GM12801 (cell line): ENCODE data around the gene ARHGAP45.

Source experiments
- TF ChIP-seq, protein P1 (sequence below): IDR thresholded peaks from one replicate; pipeline ENCODE4 v1.5.1; 2011; ENCODE audit warnings: control low read depth; ENCODE audit not compliant: insufficient read length; ENCODE audit errors: extremely low read depth

The ARHGAP45 gene

DNA sequence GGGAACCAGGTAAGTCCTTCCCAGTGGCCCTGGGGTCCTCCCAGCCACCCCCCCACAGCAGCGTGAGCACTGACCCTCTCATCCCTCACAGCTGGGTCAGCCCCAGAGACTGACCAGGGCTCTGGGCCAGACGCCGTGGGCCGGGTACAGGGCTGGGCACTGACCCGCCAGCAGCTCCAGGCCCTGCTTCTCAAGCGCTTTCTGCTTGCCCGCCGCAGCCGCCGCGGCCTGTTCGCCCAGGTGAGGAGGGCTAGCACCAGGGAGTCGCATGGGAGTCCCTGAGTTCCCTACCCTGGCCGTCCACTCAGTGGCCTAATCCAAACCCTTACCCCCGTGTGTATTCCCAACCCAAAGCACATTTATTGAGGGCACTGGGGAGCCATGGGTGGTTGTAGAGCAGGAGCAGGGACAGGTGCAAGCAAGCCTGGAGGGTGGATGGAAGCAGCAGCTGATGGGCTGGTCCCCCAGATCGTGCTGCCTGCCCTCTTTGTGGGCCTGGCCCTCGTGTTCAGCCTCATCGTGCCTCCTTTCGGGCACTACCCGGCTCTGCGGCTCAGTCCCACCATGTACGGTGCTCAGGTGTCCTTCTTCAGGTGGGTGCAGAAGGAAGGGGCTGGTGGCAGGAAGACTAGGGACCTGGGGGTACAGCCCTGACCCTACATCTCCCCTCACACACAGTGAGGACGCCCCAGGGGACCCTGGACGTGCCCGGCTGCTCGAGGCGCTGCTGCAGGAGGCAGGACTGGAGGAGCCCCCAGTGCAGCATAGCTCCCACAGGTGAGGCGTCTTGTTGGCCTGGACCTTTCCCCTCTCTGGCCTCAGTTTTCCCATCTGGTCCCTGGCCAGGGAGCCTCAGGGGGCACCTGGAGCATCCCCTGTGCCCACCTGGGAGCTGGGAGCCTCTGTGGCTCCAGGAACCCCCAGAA lies 12.6 kb upstream of the ARHGAP45 start:
- TF ChIP-seq, protein P1, sequence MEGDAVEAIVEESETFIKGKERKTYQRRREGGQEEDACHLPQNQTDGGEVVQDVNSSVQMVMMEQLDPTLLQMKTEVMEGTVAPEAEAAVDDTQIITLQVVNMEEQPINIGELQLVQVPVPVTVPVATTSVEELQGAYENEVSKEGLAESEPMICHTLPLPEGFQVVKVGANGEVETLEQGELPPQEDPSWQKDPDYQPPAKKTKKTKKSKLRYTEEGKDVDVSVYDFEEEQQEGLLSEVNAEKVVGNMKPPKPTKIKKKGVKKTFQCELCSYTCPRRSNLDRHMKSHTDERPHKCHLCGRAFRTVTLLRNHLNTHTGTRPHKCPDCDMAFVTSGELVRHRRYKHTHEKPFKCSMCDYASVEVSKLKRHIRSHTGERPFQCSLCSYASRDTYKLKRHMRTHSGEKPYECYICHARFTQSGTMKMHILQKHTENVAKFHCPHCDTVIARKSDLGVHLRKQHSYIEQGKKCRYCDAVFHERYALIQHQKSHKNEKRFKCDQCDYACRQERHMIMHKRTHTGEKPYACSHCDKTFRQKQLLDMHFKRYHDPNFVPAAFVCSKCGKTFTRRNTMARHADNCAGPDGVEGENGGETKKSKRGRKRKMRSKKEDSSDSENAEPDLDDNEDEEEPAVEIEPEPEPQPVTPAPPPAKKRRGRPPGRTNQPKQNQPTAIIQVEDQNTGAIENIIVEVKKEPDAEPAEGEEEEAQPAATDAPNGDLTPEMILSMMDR = no peak

DNA sequence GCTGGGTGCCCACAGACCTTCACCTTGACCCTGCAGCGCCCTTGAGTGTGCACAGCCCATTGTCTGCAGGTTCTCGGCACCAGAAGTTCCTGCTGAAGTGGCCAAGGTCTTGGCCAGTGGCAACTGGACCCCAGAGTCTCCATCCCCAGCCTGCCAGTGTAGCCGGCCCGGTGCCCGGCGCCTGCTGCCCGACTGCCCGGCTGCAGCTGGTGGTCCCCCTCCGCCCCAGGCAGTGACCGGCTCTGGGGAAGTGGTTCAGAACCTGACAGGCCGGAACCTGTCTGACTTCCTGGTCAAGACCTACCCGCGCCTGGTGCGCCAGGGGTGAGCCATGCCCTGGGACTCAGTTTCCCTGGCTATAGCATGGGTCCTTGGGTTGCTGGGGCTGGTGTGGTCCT lies 11.9 kb upstream of the ARHGAP45 start:
- TF ChIP-seq, protein P1 = no peak

DNA sequence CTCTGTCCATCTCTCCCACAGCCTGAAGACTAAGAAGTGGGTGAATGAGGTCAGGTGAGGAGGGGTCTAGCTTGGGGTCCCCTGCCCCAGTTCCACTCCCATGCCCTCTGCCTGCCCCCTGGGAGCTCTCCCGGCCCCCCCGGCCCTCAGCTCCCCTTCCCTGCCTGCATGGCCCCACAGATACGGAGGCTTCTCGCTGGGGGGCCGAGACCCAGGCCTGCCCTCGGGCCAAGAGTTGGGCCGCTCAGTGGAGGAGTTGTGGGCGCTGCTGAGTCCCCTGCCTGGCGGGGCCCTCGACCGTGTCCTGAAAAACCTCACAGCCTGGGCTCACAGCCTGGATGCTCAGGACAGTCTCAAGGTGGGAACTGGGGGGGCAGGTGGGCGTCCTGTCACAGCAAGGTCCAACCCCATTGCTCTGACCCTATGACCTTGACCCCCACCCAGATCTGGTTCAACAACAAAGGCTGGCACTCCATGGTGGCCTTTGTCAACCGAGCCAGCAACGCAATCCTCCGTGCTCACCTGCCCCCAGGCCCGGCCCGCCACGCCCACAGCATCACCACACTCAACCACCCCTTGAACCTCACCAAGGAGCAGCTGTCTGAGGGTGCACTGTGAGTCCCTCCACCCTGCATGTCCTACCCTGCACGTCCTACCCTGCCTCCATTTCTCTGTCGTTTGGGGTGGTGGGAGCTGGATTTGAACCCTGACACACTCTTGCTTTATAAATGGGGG lies 10.9 kb upstream of the ARHGAP45 start:
- TF ChIP-seq, protein P1 = no peak

DNA sequence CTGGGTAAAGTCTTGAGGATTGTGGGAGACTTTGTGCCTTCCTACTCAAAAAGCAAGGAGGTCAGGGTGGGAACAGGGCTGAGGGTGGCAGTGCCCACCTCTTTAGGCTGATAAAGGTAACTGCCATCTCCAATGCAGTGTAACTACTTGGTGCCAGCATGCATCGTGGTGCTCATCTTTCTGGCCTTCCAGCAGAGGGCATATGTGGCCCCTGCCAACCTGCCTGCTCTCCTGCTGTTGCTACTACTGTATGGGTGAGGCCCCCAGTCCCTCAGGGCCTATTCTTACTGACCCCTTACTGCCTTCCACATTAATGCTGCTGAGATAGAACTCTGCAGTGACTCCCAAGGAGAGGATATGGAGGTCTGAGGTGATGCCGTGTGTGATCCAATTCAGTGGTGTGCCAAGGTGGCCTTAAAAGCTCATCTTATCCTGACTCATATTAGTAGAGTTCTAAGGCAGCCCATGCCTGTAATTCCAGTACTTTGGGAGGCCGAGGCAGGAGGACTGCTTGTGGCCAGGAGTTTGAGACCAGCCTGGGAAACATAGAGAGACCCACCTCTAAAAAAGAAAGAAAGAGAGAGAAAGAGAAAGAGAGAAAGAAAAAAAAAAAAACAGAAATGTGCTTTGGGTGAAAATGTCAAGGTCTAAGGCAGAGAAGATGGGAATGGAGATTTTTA lies 9.7 kb upstream of the ARHGAP45 start:
- TF ChIP-seq, protein P1 = no peak

DNA sequence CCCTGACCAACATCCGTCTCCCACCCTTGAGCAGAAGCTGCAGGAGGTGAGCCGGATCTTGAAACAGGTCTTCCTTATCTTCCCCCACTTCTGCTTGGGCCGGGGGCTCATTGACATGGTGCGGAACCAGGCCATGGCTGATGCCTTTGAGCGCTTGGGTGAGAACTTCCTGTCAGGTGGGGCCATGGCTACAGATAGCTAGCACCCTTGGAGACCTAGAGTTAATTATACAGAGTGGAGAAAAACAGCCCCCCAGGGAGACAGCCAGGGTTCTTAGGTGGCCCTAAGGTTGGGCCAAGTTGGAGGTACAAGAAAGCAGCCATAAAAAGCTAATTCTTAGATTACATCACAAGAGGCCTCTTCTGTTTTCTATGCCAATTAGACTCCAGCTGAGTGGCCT lies 8.9 kb upstream of the ARHGAP45 start:
- TF ChIP-seq, protein P1 = no peak

DNA sequence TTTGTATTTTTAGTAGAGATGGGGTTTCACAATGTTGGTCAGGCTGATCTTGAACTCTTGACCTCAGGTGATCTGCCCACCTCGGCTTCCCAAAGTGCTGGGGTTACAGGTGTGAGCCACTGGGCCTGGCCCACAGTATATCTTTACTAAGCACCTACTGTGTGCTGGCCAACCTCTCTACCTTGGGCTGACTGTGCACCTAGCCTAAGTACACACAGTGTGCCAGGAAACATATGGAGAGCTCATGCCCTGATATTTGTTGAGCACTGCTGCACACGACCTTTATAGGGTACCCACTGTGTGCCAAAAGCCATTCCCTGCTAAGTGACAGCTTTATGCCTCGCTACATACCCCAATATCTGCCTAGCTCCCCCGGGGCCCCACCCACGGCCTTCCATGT lies 6.3 kb upstream of the ARHGAP45 start:
- TF ChIP-seq, protein P1 = no peak

DNA sequence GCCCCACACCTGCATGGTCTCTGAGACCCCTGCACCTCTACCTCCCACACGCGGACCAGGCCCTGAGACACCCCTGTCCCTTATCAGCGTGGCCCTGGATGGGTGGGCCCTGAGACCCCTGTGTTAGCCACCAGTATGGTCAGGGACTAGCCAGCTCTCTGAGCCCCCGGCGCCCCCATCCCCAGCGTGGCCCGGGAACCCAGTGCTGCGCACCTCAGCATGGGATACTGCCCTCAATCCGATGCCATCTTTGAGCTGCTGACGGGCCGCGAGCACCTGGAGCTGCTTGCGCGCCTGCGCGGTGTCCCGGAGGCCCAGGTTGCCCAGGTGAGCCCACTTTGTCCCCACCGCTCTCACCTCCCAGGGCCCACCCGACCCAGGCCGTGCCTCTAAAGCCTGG lies 5.0 kb upstream of the ARHGAP45 start:
- TF ChIP-seq, protein P1 = no peak
